Endothelial cell of umbilical vein (primary cell): Measurements from ENCODE around the gene JAZF1. TPM values are rescaled to one million over a fixed set of nuclear protein-coding genes. Genes with fewer than 3 reads are reported as not detected.

Experiments
- BruUV-seq: library from RNA; stranded (reverse); fragments of 400-500 nt; replicated peaks from 2 replicates; lab custom pipeline; 2021; lab: Mats Ljungman, UMichigan
- CTCF ChIA-PET: fragments of 300-600, 350-600 bp; sonication (Branson Sonifier 250); formaldehyde crosslinking; loops from one replicate; lab custom pipeline; 2021; ENCODE audit warnings: antibody characterized with exemption, inconsistent platforms; lab: Charles Lee
- POLR2A ChIA-PET: fragments of 300-600, 350-600 bp; sonication (Branson Sonifier 250); formaldehyde crosslinking; loops from one replicate; lab custom pipeline; 2021; ENCODE audit warnings: antibody characterized with exemption, inconsistent platforms; lab: Charles Lee
- DNase-seq: peaks from one replicate; pipeline ENCODE4 v3.0.0-alpha.2; 2011; ENCODE audit warnings: low read depth, low spot score
- FAIRE-seq: peaks from 2 replicates; lab custom pipeline; 2011; peaks lifted over from hg19 to GRCh38; lab: Jason Lieb, UNC
- H2AFZ ChIP-seq: 2 replicates; pipeline ENCODE4 v1.6.0; 2012; ENCODE audit warnings: low read depth, low read length, control low read depth, inconsistent platforms
- H3K27ac ChIP-seq: 2 replicates; pipeline ENCODE4 v1.5.1; 2011; ENCODE audit warnings: low read depth, mild to moderate bottlenecking, control low read depth, low read length, moderate library complexity; ENCODE audit not compliant: insufficient read depth
- H3K27me3 ChIP-seq, 2 experiments: 2 replicates each; pipeline versions ENCODE4 v1.6.0 to v1.6.1; 2011; ENCODE audit warnings: low read length in 2 of 2, mixed read lengths in 1 of 2; ENCODE audit not compliant: control insufficient read depth in 2 of 2, insufficient read depth in 2 of 2
- H3K36me3 ChIP-seq, 2 experiments: 2 replicates in 1 of 2; 3 replicates in 1 of 2; pipeline ENCODE4 v1.5.1; 2011; ENCODE audit warnings: low read length in 2 of 2, mild to moderate bottlenecking in 1 of 2, moderate library complexity in 1 of 2; ENCODE audit not compliant: control insufficient read depth in 2 of 2, insufficient read depth in 2 of 2; ENCODE audit errors: extremely low read depth in 1 of 2
- H3K4me1 ChIP-seq: 3 replicates; pipeline ENCODE4 v1.5.1; 2011; ENCODE audit warnings: mild to moderate bottlenecking, low read length; ENCODE audit not compliant: control insufficient read depth, insufficient read depth; ENCODE audit errors: extremely low read depth
- H3K4me2 ChIP-seq: 2 replicates; pipeline ENCODE4 v1.6.1; 2011; ENCODE audit warnings: low read length, control low read depth, mixed read lengths; ENCODE audit not compliant: insufficient read depth
- H3K4me3 ChIP-seq, 3 experiments: fragments of 200-600 bp in 1 of 3; sonication (generic), shearing (Covaris generic) in 1 of 3; replicated peaks in 1 of 3; 2 replicates each; pipeline ENCODE4 v1.5.1; 2011 to 2016; ENCODE audit warnings: control low read depth in 3 of 3, low read length in 3 of 3, mild to moderate bottlenecking in 2 of 3, inconsistent platforms in 1 of 3, low read depth in 1 of 3, moderate library complexity in 1 of 3; ENCODE audit not compliant: insufficient read depth in 1 of 3
- H3K79me2 ChIP-seq: 2 replicates; pipeline ENCODE4 v1.6.0; 2012; ENCODE audit warnings: low read length, inconsistent platforms; ENCODE audit not compliant: control insufficient read depth, insufficient read depth
- H3K9ac ChIP-seq: replicated peaks from 2 replicates; pipeline ENCODE3; 2011; ENCODE audit warnings: low read length, control low read depth; ENCODE audit not compliant: insufficient read depth; ENCODE audit errors: extremely low read depth
- H3K9me1 ChIP-seq: replicated peaks from 3 replicates; pipeline ENCODE4 v1.6.0; 2011; ENCODE audit warnings: mild to moderate bottlenecking, low read length; ENCODE audit not compliant: control insufficient read depth, insufficient read depth; ENCODE audit errors: extremely low read depth
- H3K9me3 ChIP-seq: replicated peaks from 2 replicates; pipeline ENCODE4 v1.5.1; 2012; ENCODE audit warnings: low read length, inconsistent platforms; ENCODE audit not compliant: control insufficient read depth, insufficient read depth
- H4K20me1 ChIP-seq: replicated peaks from 2 replicates; pipeline ENCODE3; 2011; ENCODE audit warnings: mild to moderate bottlenecking, low read length; ENCODE audit not compliant: control insufficient read depth, insufficient read depth; ENCODE audit errors: extremely low read depth
- EZH2 ChIP-seq: IDR thresholded peaks from 2 replicates; pipeline ENCODE4 v1.6.1; 2012; ENCODE audit warnings: borderline replicate concordance, low read depth, mild to moderate bottlenecking, moderate library complexity, low read length, inconsistent platforms; ENCODE audit not compliant: severe bottlenecking
- FOS ChIP-seq: IDR thresholded peaks from 2 replicates; pipeline ENCODE4 v1.6.1; 2011; ENCODE audit warnings: mild to moderate bottlenecking, low read length, moderate library complexity, borderline replicate concordance; ENCODE audit not compliant: insufficient read depth
- GATA2 ChIP-seq: IDR thresholded peaks from 2 replicates; pipeline ENCODE4 v1.7.0; 2011; ENCODE audit warnings: low read depth, mild to moderate bottlenecking, moderate library complexity, mixed read lengths, low read length; ENCODE audit not compliant: insufficient read length, insufficient read depth
- JUN ChIP-seq: IDR thresholded peaks from 2 replicates; pipeline ENCODE4 v1.6.1; 2011; ENCODE audit warnings: borderline replicate concordance, low read depth; ENCODE audit not compliant: insufficient read length, insufficient read depth
- MAX ChIP-seq: IDR thresholded peaks from 2 replicates; pipeline ENCODE4 v1.6.1; 2011; ENCODE audit not compliant: insufficient read depth, insufficient read length
- MYC ChIP-seq: IDR thresholded peaks from one replicate; pipeline ENCODE4 v1.6.1; 2011; ENCODE audit warnings: mild to moderate bottlenecking, low read depth, low read length
- POLR2A ChIP-seq: IDR thresholded peaks from 2 replicates; pipeline ENCODE4 v1.6.1; 2012; ENCODE audit warnings: low read depth, mild to moderate bottlenecking, control low read depth, low read length
- POLR2AphosphoS5 ChIP-seq: IDR thresholded peaks from 2 replicates; pipeline ENCODE4 v1.6.1; 2012; ENCODE audit warnings: low read depth, mild to moderate bottlenecking, control low read depth, low read length, moderate library complexity; ENCODE audit not compliant: insufficient read depth
- dilution Hi-C: fragments of 300-500 bp; cut with MboI; formaldehyde crosslinking; loops from one replicate; pipeline ENCODE4 v1.15.0; 2019; ENCODE audit warnings: low sequenced_read_pairs; ENCODE audit not compliant: extremely low pct_ligation_motif_present
- intact Hi-C: fragments of 100-400 bp; cut with micrococcal nuclease; formaldehyde crosslinking; loops from one replicate; pipeline ENCODE4 v1.10.0; 2022
- polyA plus RNA-seq, 4 experiments: library from polyadenylated mRNA; depleted of rRNA in 3 of 4; stranded (reverse) in 3 of 4; unstranded in 1 of 4; fragments of >200 nt; gene quantifications; 2 replicates each; pipeline versions ENCODE4 v1.2.1 to v1.2.3, GENCODE V29; 2011 to 2012; ENCODE audit warnings: missing spikeins in 1 of 4
- total RNA-seq: library from RNA; stranded (reverse); gene quantifications from 2 replicates; pipeline ENCODE4 v1.2.3, GENCODE V29; 2021
- TF ChIP-seq, protein P1 (sequence below), 2 donors: IDR thresholded peaks; 1 replicate in 1 of 2; 2 replicates in 1 of 2; pipeline ENCODE4 v1.5.1; 2011; ENCODE audit warnings: low read length in 2 of 2, mild to moderate bottlenecking in 2 of 2, moderate library complexity in 2 of 2, control low read depth in 1 of 2, inconsistent platforms in 1 of 2, low read depth in 1 of 2; ENCODE audit not compliant: insufficient read depth in 1 of 2; ENCODE audit errors: extremely low read depth in 1 of 2

Gene JAZF1
- total and polyA plus RNA-seq, 2 donors (not counting 3 experiments of a cell fraction or from before 2014, with no cell fraction given): 2.5 to 16.9 TPM

DNA sequence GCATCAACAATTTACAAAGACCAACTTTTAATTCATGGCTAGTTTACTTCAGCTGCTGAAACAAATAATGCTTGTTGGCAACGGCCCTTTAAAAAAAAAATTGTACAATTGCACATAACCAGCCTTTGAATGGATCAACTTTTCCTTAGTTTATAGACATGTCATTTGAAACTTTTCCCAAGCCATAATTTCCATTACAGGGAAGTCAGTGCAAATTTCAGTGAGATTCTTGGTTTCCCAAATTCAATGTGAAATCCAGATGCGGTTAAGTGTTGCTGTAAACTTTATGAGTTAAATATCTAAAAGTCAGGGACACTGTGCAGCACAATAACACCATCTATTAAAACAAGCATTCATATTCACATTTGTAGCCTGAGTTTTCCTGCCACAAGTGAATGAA, 182.2 kb downstream of the JAZF1 start:
- no peaks in the 10 kb centered on the region for H3K27me3 ChIP-seq
- DNase-seq (no peak), FAIRE-seq (no peak)
- H3K27ac ChIP-seq: no peak overlapping the region
- no peaks in the 10 kb centered on the region for H3K79me2 ChIP-seq
- no peaks in the 10 kb centered on the region for H4K20me1 ChIP-seq
- H3K9me3 ChIP-seq: no peaks in the 10 kb centered on the region
- no peak overlapping the region for H2AFZ ChIP-seq
- no TSS peak for BruUV-seq
- no peak overlapping the region for H3K4me2 ChIP-seq
- no peak for TF ChIP-seq MYC
- no peak for TF ChIP-seq EZH2
- TF ChIP-seq, protein P1, sequence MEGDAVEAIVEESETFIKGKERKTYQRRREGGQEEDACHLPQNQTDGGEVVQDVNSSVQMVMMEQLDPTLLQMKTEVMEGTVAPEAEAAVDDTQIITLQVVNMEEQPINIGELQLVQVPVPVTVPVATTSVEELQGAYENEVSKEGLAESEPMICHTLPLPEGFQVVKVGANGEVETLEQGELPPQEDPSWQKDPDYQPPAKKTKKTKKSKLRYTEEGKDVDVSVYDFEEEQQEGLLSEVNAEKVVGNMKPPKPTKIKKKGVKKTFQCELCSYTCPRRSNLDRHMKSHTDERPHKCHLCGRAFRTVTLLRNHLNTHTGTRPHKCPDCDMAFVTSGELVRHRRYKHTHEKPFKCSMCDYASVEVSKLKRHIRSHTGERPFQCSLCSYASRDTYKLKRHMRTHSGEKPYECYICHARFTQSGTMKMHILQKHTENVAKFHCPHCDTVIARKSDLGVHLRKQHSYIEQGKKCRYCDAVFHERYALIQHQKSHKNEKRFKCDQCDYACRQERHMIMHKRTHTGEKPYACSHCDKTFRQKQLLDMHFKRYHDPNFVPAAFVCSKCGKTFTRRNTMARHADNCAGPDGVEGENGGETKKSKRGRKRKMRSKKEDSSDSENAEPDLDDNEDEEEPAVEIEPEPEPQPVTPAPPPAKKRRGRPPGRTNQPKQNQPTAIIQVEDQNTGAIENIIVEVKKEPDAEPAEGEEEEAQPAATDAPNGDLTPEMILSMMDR (IDR thresholded peaks at IDR 0.05; ENCODE audit: extremely low read depth in 1 of 2, insufficient read depth in 1 of 2, low read depth in 1 of 2, low read length in 2 of 2): no peak
- TF ChIP-seq FOS: no peak
- TF ChIP-seq JUN: no peak
- TF ChIP-seq POLR2A: no peak
- TF ChIP-seq POLR2AphosphoS5: no peak
- TF ChIP-seq GATA2: no peak
- TF ChIP-seq MAX: no peak
- ChIA-PET CTCF (no interaction called here), POLR2A (no interaction called here)
- H3K9ac ChIP-seq: no peak overlapping the region
- H3K36me3 ChIP-seq: no peaks in the 10 kb centered on the region
- dilution Hi-C loops: no loop called here
- no peak overlapping the region for H3K4me3 ChIP-seq
- no peaks in the 10 kb centered on the region for H3K9me1 ChIP-seq
- peaks cover 7% of the 10 kb centered on the region for H3K4me1 ChIP-seq
- intact Hi-C loops: no loop called here
